Natural killer cell (primary cell): ENCODE results near the gene SH3D19. TPM values are rescaled to one million over a fixed set of nuclear protein-coding genes. Genes with fewer than 3 reads are reported as not detected.

Source experiments
- ATAC-seq, 3 donors: fragments of 150-1000 bp in 2 of 3; fragments of 200-7000 bp in 1 of 3; cut with Tn5 transposase; 1 replicate in 1 of 3; 2 replicates in 2 of 3; pipeline ENCODE4 v1.10.0; 2021; ENCODE audit warnings: mild to moderate bottlenecking in 2 of 3, moderate library complexity in 2 of 3
- DNase-seq, 2 donors: peaks; one replicate each; pipeline versions ENCODE4 v3.0.0 to v3.0.0-alpha.2; 2013 to 2021; ENCODE audit warnings: mixed read lengths in 1 of 2
- H3K27ac ChIP-seq: one replicate; pipeline ENCODE4 v1.5.1; 2013; ENCODE audit warnings: mild to moderate bottlenecking, low read length
- H3K27me3 ChIP-seq: one replicate; pipeline ENCODE4 v1.6.1; 2013; ENCODE audit warnings: low read length; ENCODE audit not compliant: control insufficient read depth, insufficient read depth
- H3K36me3 ChIP-seq: one replicate; pipeline ENCODE4 v1.6.1; 2013; ENCODE audit warnings: low read length; ENCODE audit not compliant: control insufficient read depth, insufficient read depth
- H3K4me1 ChIP-seq: one replicate; pipeline ENCODE4 v1.6.1; 2013; ENCODE audit warnings: low read length; ENCODE audit not compliant: control insufficient read depth, insufficient read depth
- H3K4me3 ChIP-seq: one replicate; pipeline ENCODE4 v1.5.1; 2013; ENCODE audit warnings: low read length
- H3K9me3 ChIP-seq: one replicate; pipeline ENCODE4 v1.6.1; 2013; ENCODE audit warnings: low read length; ENCODE audit not compliant: control insufficient read depth, insufficient read depth
- H3K27ac Mint-ChIP-seq, 2 donors: one replicate each; pipeline ENCODE4 v1.8.0; 2022; ENCODE audit warnings: mild to moderate bottlenecking in 2 of 2, mixed read lengths in 2 of 2, moderate library complexity in 1 of 2
- H3K27me3 Mint-ChIP-seq, 2 donors: one replicate each; pipeline ENCODE4 v1.8.0; 2022; ENCODE audit warnings: low read depth in 2 of 2, mixed read lengths in 2 of 2
- H3K36me3 Mint-ChIP-seq: one replicate; pipeline ENCODE4 v1.8.0; 2022; ENCODE audit warnings: mixed read lengths
- H3K4me1 Mint-ChIP-seq, 2 donors: one replicate each; pipeline ENCODE4 v1.8.0; 2022; ENCODE audit warnings: mixed read lengths in 2 of 2
- H3K4me3 Mint-ChIP-seq: one replicate; pipeline ENCODE4 v1.8.0; 2022; ENCODE audit warnings: mild to moderate bottlenecking, moderate library complexity, mixed read lengths
- H3K9me3 Mint-ChIP-seq, 2 donors: one replicate each; pipeline ENCODE4 v1.8.0; 2022; ENCODE audit warnings: mixed read lengths in 2 of 2
- WGBS: methylation state at CpG from one replicate; pipeline ENCODE4 v1.1.7; 2013; ENCODE audit warnings: missing lambda C conversion rate; ENCODE audit not compliant: insufficient coverage; 5-methylcytosine and 5-hydroxymethylcytosine counted together
- intact Hi-C: fragments of 100-400 bp; cut with micrococcal nuclease; formaldehyde crosslinking; loops from one replicate; pipeline ENCODE4 v1.14.2; 2022
- total RNA-seq, 4 donors: library from RNA; stranded (reverse); fragments of 120-200 nt in 1 of 4; gene quantifications; one replicate each; pipeline versions ENCODE4 v1.2.3 to v1.2.4, GENCODE V29; 2013 to 2022
- TF ChIP-seq, protein P1 (sequence below): fragments of 200-600 bp; IDR thresholded peaks from one replicate; pipeline ENCODE4 v1.8.0; 2022; ENCODE audit warnings: antibody characterized with exemption

SH3D19 gene
- total RNA-seq, 3 donors from 2014 or later (not counting 1 experiment from before 2014, with no cell fraction given) = 0.13 TPM; not detected in 2

DNA sequence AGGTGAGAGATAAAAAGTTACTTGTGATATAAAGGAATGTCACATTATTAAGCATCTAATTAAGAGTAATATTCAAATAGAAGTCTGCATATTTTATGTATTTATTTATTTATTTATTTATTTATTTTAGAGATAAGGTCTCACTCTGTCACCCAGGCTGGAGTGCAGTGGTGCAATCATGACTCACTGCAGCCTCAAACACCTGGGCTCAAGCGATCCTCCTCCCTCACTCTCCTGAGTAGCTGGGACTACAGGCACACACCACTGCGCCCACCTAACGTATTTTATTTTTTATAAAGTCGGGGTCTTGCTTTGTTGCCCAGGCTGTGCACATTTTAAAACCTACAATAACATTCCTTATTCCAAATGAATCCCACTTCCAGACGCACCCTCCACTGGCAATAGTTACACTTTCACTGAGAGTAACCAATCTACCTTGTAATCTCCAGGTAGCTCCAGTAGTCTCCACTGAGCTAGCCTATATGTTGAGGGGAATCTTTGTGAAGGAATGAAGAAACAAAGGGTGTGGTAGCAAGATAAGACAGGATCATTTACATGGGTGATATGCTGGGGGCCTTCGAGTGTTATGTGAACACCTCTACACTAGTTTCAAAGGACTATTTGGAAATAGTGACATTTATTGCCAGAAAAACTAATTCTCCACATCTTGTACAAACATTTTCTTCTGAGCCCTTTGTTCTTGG lies 11.9 kb downstream of the SH3D19 start:
- TF ChIP-seq, protein P1, sequence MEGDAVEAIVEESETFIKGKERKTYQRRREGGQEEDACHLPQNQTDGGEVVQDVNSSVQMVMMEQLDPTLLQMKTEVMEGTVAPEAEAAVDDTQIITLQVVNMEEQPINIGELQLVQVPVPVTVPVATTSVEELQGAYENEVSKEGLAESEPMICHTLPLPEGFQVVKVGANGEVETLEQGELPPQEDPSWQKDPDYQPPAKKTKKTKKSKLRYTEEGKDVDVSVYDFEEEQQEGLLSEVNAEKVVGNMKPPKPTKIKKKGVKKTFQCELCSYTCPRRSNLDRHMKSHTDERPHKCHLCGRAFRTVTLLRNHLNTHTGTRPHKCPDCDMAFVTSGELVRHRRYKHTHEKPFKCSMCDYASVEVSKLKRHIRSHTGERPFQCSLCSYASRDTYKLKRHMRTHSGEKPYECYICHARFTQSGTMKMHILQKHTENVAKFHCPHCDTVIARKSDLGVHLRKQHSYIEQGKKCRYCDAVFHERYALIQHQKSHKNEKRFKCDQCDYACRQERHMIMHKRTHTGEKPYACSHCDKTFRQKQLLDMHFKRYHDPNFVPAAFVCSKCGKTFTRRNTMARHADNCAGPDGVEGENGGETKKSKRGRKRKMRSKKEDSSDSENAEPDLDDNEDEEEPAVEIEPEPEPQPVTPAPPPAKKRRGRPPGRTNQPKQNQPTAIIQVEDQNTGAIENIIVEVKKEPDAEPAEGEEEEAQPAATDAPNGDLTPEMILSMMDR = no peak
- H3K9me3 ChIP-seq = no peaks in the 10 kb centered on the region
- no peak for DNase-seq
- H3K27me3 ChIP-seq = no peaks in the 10 kb centered on the region
- Mint-ChIP-seq H3K9me3 (no peaks in the 10 kb centered on the region), H3K4me3 (no peak overlapping the region), H3K4me1 (no peaks in the 10 kb centered on the region), H3K36me3 (no peaks in the 10 kb centered on the region), H3K27me3 (no peaks in the 10 kb centered on the region), H3K27ac (no peak overlapping the region)
- no peak for ATAC-seq
- intact Hi-C loops = no loop called here
- no peak overlapping the region for H3K4me3 ChIP-seq
- no peaks in the 10 kb centered on the region for H3K36me3 ChIP-seq
- no peaks in the 10 kb centered on the region for H3K4me1 ChIP-seq
- no peak overlapping the region for H3K27ac ChIP-seq
- 89% methylated on average over 6 of the region's 6 CpGs for WGBS

DNA sequence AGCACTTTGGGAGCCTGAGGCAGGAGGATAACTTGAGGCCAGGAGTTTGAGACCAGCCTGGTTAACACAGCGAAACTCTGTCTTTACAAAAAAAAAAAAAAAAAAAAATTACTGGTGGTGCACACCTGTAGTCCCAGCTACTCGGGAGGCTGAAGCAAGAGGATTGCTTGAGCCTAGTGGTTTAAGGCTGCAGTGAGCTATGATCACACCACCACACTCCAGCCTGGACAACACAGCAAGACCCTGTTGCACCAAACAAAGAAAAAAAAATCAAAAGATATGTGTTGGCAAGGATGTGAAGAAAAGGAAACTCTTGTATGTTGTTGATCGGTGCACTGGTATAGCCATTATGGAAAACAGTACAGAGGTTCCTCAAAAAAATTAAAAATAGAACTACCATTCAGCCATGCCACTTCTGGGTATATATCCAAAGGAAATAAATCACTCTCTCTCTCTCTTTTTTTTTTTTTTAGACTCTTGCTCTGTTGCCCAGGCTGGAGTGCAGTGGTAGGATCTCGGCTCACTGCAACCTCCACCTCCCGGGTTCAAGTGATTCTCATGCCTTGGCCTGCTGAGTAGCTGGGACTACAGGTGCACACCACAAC lies 15.2 kb downstream of the SH3D19 start:
- Mint-ChIP-seq H3K4me1 (no peaks in the 10 kb centered on the region), H3K4me3 (no peak overlapping the region), H3K27me3 (peaks cover 0 to 2% of the 10 kb centered on the region in 2 donors), H3K9me3 (no peaks in the 10 kb centered on the region), H3K27ac (no peak overlapping the region), H3K36me3 (no peaks in the 10 kb centered on the region)
- Histone ChIP-seq H3K27ac (no peak overlapping the region), H3K27me3 (no peaks in the 10 kb centered on the region), H3K4me3 (no peak overlapping the region), H3K9me3 (no peaks in the 10 kb centered on the region), H3K36me3 (no peaks in the 10 kb centered on the region), H3K4me1 (no peaks in the 10 kb centered on the region)
- DNase-seq = no peak
- no peak for ATAC-seq
- intact Hi-C loops = no loop called here
- TF ChIP-seq, protein P1 = no peak
- WGBS = 75% methylated on average over 5 of the region's 5 CpGs

DNA sequence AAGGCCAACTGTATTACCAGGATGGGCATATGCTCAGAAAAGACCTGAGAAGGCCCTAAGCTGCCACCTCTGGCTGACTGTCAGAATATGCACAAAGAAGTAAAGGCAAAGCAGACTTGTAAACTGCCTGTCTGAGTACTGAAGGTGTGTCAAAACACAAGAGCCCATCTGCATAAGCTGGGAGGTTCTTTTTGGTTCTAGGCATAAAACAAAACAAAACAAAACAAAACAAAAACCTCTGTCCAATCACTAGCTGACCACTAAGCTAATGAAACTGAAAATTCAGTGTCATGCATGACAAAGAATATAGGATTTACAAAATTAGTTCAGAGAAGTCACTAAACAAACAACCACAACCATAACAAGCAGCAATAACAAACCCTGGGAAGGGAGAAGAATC lies 20.6 kb downstream of the SH3D19 start:
- Histone ChIP-seq H3K4me1 (no peaks in the 10 kb centered on the region), H3K36me3 (no peaks in the 10 kb centered on the region), H3K4me3 (no peak overlapping the region), H3K9me3 (no peaks in the 10 kb centered on the region), H3K27me3 (no peaks in the 10 kb centered on the region), H3K27ac (no peak overlapping the region)
- Mint-ChIP-seq H3K27me3 (peaks cover 4 to 6% of the 10 kb centered on the region in 2 donors), H3K27ac (no peak overlapping the region), H3K36me3 (no peaks in the 10 kb centered on the region), H3K4me1 (no peaks in the 10 kb centered on the region), H3K9me3 (no peaks in the 10 kb centered on the region), H3K4me3 (no peak overlapping the region)
- DNase-seq = no peak
- ATAC-seq = no peak
- TF ChIP-seq, protein P1 = no peak
- intact Hi-C loops = no loop called here

DNA sequence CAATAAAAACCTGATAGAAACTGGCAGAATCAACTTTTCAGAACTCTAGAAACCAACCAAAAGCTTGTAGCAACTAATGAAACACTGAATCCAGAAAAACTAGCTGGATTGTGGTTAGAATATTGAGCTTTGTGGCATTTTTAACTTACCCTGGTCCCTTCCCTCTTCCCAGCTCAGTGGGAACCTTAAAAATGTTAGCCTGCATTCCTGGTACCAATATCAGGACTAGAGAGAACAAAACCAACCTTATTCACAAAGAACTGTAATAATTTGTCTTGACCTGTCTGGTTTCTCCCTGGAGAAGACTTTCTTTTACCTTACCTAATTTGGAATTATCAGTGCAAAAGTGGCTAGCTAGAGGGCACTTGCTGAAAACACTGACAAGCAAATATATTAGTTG lies 21.2 kb downstream of the SH3D19 start:
- H3K27me3 ChIP-seq = no peaks in the 10 kb centered on the region
- no peak overlapping the region for H3K4me3 Mint-ChIP-seq
- DNase-seq = no peak
- TF ChIP-seq, protein P1 = no peak
- no peak overlapping the region for H3K27ac ChIP-seq
- H3K36me3 Mint-ChIP-seq = no peaks in the 10 kb centered on the region
- H3K9me3 ChIP-seq = no peaks in the 10 kb centered on the region
- H3K27ac Mint-ChIP-seq = no peak overlapping the region
- H3K4me3 ChIP-seq = no peak overlapping the region
- no peaks in the 10 kb centered on the region for H3K36me3 ChIP-seq
- no peak for ATAC-seq
- no peaks in the 10 kb centered on the region for H3K4me1 ChIP-seq
- intact Hi-C loops = no loop called here
- peaks cover 4 to 6% of the 10 kb centered on the region in 2 donors for H3K27me3 Mint-ChIP-seq
- no peaks in the 10 kb centered on the region for H3K4me1 Mint-ChIP-seq
- no peaks in the 10 kb centered on the region for H3K9me3 Mint-ChIP-seq
